ENCODE measurements around the gene RASL11B. TPM values are rescaled to one million over a fixed set of nuclear protein-coding genes. Genes with fewer than 3 reads are reported as not detected.
"Not testable (repeated sequence)": the region's sequence is repeated elsewhere in the genome, so short reads cannot be mapped to it uniquely, and the experiment has no call there.

The RASL11B gene, protein sequence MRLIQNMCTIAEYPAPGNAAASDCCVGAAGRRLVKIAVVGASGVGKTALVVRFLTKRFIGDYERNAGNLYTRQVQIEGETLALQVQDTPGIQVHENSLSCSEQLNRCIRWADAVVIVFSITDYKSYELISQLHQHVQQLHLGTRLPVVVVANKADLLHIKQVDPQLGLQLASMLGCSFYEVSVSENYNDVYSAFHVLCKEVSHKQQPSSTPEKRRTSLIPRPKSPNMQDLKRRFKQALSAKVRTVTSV
- polyA plus RNA-seq (ENCODE audit: low read depth in 6 of 6), result 1 to 10 TPM in 1 of 6 donors, under 1 TPM in 1, not detected in 4; 0.19 to 1.6 TPM

GRCh38 chr4:52861879-52862616 lies at the start of gene RASL11B:
Gene RASL11B, plus strand, starts transcription at chr4:52862317. Its CDS starts 191 bp downstream, at chr4:52862508.
- peak; percentile 96 for ATAC-seq (ENCODE audit: low read depth in 2 of 2)
- Mint-ChIP-seq H3K27ac (peak within 1 kb of the TSS in 2 of 6 donors; percentile 25 to 44), H3K4me3 (peak within 1 kb of the TSS; percentile 74 to 91 (median 85)), H3K4me1 (peaks cover 0 to 12% (median 11%) of the 10 kb centered on the region in 3 donors), H3K27me3 (peaks cover 22 to 48% (median 44%) of the 10 kb centered on the region in 3 donors), H3K9me3 (peaks cover 0 to 19% (median 6%) of the 10 kb centered on the region in 7 donors), H3K36me3 (peaks cover 0 to 16% of the 10 kb centered on the region in 2 donors)
- peak; percentile 87 for DNase-seq

DNA sequence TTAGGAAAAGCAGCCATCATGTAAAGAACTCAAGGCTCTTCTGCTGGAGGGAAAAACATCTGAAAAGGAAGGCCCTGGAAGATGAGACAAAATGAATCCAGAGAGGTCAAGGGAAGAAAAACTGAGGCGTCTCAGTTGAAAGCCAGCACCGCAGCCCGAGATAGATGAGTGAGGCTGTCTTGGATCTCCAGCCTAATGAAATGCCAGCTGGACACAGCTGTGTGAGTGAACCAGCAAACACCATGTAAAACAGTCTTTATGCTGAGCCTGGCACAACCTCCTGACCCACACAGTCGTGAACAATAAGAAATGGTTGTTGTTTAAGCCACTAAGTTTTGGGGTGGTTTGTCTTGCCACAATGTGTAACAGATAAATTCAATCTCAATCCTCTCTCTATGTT lies 48.6 kb upstream of the RASL11B start:
- no peak overlapping the region for H3K27ac Mint-ChIP-seq
- ATAC-seq (ENCODE audit: low read depth in 2 of 2), result no peak
- no peaks in the 10 kb centered on the region for H3K4me1 Mint-ChIP-seq
- DNase-seq, result no peak
- no peaks in the 10 kb centered on the region for H3K36me3 Mint-ChIP-seq
- peaks cover 0 to 4% (median 0%) of the 10 kb centered on the region in 3 donors for H3K27me3 Mint-ChIP-seq
- no peak overlapping the region for H3K4me3 Mint-ChIP-seq
- H3K9me3 Mint-ChIP-seq, result peaks cover 0 to 6% (median 2%) of the 10 kb centered on the region in 7 donors

GRCh38 chr4:52822583-52822971 lies 39.5 kb upstream of the RASL11B start:
- Mint-ChIP-seq H3K4me3 (no peak overlapping the region), H3K4me1 (no peaks in the 10 kb centered on the region), H3K9me3 (peaks cover 0 to 4% (median 0%) of the 10 kb centered on the region in 7 donors), H3K36me3 (no peaks in the 10 kb centered on the region), H3K27me3 (peaks cover 0 to 7% (median 0%) of the 10 kb centered on the region in 3 donors), H3K27ac (peak overlapping the region in 1 of 6 donors; percentile 35)
- DNase-seq (no peak), ATAC-seq (ENCODE audit: low read depth in 2 of 2) (no peak)

DNA sequence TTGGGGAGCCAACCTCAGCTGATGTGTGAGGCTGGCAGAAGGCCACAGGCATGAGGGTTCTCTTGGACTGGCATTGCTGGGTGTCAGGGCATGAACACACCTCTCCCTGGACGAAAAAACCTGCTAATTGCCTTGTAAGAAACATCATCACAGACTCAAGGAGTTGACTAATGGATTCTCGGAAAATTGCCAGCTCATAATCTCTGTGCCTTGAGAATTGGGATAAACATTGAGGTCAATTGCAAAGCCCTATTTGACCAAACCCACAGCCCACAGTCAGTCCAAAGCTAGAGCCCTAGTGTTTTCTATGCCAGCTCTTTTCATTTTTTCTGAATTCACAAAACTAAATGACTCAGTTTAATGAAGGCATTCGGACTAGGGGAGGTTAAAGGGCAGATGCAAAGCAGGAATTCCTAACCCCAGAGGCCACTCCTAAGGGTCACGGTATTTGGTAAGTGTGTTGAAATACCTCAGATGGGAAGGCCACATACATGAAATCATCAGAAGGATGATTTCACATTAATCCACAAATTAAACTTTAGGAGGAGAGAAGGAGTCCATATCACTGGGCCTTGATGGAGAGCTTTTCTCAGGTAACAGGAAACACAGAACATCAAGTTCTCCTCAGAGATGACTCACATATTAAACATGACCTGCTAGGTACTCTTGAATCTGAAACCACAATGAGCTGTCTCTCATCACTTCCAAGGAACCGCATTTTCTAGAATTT lies 39.0 kb upstream of the RASL11B start:
- Mint-ChIP-seq H3K36me3 (no peaks in the 10 kb centered on the region), H3K4me3 (no peak overlapping the region), H3K4me1 (no peaks in the 10 kb centered on the region), H3K27me3 (peaks cover 0 to 7% (median 0%) of the 10 kb centered on the region in 3 donors), H3K9me3 (peaks cover 0 to 4% (median 0%) of the 10 kb centered on the region in 7 donors), H3K27ac (no peak overlapping the region)
- DNase-seq, result no peak
- no peak for ATAC-seq (ENCODE audit: low read depth in 2 of 2)

DNA sequence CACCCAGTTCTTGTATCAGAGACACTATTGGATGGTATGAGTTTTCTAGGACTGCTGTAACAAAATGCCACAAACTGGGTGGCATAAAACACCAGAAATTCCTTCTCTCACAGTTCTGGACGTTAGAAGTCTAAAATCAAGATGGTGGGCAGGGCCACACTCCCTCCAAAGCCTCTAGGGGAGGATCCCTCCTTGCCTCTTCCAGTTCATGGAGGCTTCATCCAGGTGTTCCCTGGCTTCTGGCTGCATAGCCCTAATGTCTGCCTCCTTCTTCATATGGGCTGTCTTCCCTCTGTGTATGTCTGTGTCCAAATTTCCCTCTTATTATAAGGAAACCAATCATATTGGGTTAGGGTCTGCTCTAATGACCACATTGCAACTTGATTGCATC lies 38.4 kb upstream of the RASL11B start:
- Mint-ChIP-seq H3K9me3 (peaks cover 0 to 4% (median 0%) of the 10 kb centered on the region in 7 donors), H3K4me1 (no peaks in the 10 kb centered on the region), H3K27me3 (peaks cover 0 to 7% (median 0%) of the 10 kb centered on the region in 3 donors), H3K4me3 (no peak overlapping the region), H3K27ac (peak overlapping the region in 1 of 6 donors; percentile 21), H3K36me3 (no peaks in the 10 kb centered on the region)
- ATAC-seq (ENCODE audit: low read depth in 2 of 2), result no peak
- DNase-seq, result no peak

DNA sequence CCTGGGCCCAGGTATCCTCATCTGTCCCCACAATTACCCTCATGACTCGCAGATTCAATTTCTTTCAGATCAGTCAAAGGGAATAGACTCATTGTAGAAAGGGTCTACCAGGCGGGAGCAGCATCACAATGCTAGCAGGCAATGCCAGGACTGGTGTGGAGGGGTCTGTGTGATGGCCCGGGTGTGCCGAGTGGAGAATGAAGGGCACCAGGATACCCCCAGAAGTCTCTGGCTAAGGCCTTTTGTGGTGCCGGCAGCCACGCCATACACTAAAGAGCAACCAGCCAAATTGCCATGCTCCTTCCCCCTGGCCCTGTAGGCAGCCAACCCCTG lies 37.9 kb upstream of the RASL11B start:
- Mint-ChIP-seq H3K4me3 (no peak overlapping the region), H3K9me3 (peaks cover 0 to 4% (median 0%) of the 10 kb centered on the region in 7 donors), H3K27me3 (peaks cover 0 to 7% (median 0%) of the 10 kb centered on the region in 3 donors), H3K27ac (no peak overlapping the region), H3K36me3 (no peaks in the 10 kb centered on the region), H3K4me1 (no peaks in the 10 kb centered on the region)
- DNase-seq (no peak), ATAC-seq (ENCODE audit: low read depth in 2 of 2) (no peak)

- Mint-ChIP-seq H3K27ac (no peak overlapping the region), H3K4me1 (no peaks in the 10 kb centered on the region), H3K27me3 (peaks cover 0 to 9% (median 0%) of the 10 kb centered on the region in 3 donors), H3K9me3 (peaks cover 0 to 4% (median 0%) of the 10 kb centered on the region in 7 donors), H3K36me3 (no peaks in the 10 kb centered on the region), H3K4me3 (no peak overlapping the region)
- ATAC-seq (ENCODE audit: low read depth in 2 of 2) (no peak), DNase-seq (no peak)
These were observed 37.3 kb upstream of the RASL11B start for GRCh38 chr4:52824603-52825459.

DNA sequence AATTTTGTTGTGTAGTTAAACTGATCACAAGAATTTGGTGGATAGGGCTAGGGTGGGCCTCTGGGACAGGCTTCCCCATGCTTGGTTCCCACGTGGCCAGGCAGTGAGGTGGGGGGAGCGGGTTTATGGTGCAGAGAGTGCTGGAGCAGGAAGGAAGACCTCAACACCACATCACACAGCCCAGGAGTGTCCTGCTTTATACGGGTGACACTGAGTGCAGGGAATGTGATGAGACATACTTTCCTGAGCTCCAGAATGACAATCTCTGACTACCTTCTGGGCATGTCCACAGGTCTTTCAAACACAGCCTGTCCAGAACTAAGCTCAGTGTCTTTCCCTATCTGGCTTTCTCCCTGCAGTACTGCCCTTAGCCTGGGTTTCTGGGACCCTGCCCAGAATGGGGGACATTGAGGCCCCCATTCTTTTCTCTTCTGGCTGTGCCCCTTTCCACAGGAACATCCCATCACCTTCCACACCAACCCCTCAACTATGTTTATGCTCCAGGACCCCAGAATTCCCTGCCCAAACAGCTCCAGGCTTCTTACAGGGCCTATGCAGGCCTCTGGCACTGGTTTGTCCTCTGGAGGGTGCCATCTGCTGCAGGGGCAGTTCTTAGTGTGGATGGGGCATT lies 36.5 kb upstream of the RASL11B start:
- H3K4me3 Mint-ChIP-seq, result peak overlapping the region in 1 of 8 donors; percentile 15
- no peaks in the 10 kb centered on the region for H3K4me1 Mint-ChIP-seq
- no peak for ATAC-seq (ENCODE audit: low read depth in 2 of 2)
- H3K36me3 Mint-ChIP-seq, result no peaks in the 10 kb centered on the region
- H3K9me3 Mint-ChIP-seq, result peaks cover 0 to 4% (median 0%) of the 10 kb centered on the region in 7 donors
- peak overlapping the region in 1 of 6 donors; percentile 41 for H3K27ac Mint-ChIP-seq
- H3K27me3 Mint-ChIP-seq, result peaks cover 0 to 14% (median 0%) of the 10 kb centered on the region in 3 donors
- DNase-seq, result no peak

DNA sequence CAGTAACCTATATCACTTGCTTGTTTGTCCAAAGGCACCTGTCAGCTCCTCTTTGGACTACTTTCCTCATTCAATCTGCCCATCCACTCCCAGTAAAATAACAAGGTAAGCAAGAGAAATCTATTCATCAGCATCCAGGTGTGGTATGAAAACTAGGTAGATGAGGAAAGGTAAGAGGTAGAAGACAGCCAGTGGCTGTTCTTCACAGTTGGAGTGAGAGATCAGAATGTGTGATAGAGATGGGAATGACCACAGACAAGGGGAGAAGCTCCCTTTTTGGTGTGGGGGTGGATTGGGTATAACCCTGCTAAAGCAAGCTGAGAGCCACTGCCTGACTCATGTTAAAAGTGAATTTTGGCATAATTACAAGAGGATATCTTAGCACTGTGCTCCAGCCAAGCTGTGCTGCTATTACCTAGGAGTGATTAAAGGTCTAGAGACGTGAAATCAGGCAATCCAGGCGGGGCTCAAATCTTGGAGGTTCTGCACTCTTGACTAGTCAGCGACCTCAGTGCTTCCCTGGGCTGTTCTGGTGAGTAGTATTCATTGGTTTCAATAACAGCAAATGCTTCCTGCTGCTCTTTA lies 28.1 kb upstream of the RASL11B start:
- ATAC-seq (ENCODE audit: low read depth in 2 of 2) (no peak), DNase-seq (no peak)
- H3K4me1 Mint-ChIP-seq, result no peaks in the 10 kb centered on the region
- H3K9me3 Mint-ChIP-seq, result peaks cover 0 to 3% (median 0%) of the 10 kb centered on the region in 7 donors
- no peaks in the 10 kb centered on the region for H3K36me3 Mint-ChIP-seq
- H3K4me3 Mint-ChIP-seq, result no peak overlapping the region
- peaks cover 13 to 27% (median 23%) of the 10 kb centered on the region in 3 donors for H3K27me3 Mint-ChIP-seq
- H3K27ac Mint-ChIP-seq, result no peak overlapping the region

- not testable (repeated sequence) for DNase-seq; ATAC-seq (ENCODE audit: low read depth in 2 of 2); H3K27ac Mint-ChIP-seq; H3K9me3 Mint-ChIP-seq; H3K4me3 Mint-ChIP-seq; H3K4me1 Mint-ChIP-seq; H3K36me3 Mint-ChIP-seq
- peaks cover 13 to 26% (median 23%) of the 10 kb centered on the region in 3 donors for H3K27me3 Mint-ChIP-seq
These were observed 27.3 kb upstream of the RASL11B start for GRCh38 chr4:52834641-52835456.

DNA sequence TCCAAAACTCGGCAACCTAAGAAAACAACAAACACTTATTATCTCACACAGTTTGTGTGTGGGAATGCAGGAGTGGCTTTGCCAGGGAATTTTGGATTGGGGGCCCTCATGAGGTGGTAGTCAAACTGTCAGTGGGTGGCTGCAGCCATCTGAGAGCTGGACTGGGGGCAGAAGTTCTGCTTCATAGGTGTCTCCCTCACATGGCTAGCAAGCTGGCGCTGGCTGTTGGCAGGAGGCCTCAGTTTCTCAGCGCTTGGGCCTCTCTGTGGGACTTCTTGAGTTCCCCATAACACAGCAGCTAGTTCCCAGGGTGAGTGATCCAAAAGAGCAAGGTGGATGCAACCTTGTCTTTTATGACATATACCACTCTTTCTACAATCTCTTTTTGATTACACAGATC lies 26.0 kb upstream of the RASL11B start:
- DNase-seq, result no peak
- Mint-ChIP-seq H3K4me1 (no peaks in the 10 kb centered on the region), H3K36me3 (no peaks in the 10 kb centered on the region), H3K4me3 (no peak overlapping the region), H3K27ac (no peak overlapping the region), H3K27me3 (peaks cover 9 to 23% (median 21%) of the 10 kb centered on the region in 3 donors), H3K9me3 (peaks cover 0 to 3% (median 0%) of the 10 kb centered on the region in 7 donors)
- ATAC-seq (ENCODE audit: low read depth in 2 of 2), result no peak
